KG1 (cell line): Measurements from ENCODE around the gene MAD1L1.
"Not testable (repeated sequence)": the region's sequence is repeated elsewhere in the genome, so short reads cannot be mapped to it uniquely, and the experiment has no call there.

Experiments used
- DNase-seq: peaks from one replicate; lab custom pipeline; 2025; lab: John Stamatoyannopoulos, UW

Gene MAD1L1

DNA sequence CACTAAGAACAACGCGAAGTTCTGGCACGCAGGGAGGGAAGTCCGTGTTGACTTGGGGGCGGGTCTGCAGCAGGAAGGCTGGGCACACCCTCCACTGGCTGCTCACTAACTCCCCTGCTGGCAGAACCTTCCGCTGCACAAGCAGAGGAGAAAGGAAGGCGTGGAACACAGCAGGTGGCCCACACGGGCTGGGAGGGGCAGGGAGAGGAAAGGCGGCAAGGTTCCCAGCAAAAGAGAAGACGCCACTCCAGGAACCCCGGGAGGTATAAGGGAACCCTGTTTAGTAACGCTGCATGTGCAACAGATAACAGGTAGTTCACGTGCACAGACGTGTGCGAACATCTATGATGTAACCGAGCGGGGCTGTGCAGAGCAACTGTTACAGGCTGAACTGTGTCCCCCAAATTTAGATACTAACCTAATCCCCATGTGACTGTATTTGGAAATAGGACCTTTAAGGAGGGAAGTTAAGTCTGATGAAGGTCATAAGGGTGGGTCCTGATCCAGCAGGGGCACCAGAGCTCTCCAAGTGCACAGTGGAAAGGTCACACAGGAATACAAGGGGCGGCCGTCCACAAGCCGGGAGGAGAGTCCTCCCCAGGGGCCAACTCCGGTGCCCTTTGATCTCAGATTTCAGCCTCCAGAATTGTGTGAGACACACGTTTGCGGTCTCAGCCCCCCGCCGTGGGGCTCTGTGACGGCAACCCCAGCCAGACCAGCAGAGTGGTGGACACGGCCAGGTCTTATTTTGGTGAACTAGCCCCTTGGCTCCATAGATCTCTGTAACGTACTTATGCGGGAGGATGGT is 357.1 kb downstream of the MAD1L1 start:
- not testable (repeated sequence) for DNase-seq

DNA sequence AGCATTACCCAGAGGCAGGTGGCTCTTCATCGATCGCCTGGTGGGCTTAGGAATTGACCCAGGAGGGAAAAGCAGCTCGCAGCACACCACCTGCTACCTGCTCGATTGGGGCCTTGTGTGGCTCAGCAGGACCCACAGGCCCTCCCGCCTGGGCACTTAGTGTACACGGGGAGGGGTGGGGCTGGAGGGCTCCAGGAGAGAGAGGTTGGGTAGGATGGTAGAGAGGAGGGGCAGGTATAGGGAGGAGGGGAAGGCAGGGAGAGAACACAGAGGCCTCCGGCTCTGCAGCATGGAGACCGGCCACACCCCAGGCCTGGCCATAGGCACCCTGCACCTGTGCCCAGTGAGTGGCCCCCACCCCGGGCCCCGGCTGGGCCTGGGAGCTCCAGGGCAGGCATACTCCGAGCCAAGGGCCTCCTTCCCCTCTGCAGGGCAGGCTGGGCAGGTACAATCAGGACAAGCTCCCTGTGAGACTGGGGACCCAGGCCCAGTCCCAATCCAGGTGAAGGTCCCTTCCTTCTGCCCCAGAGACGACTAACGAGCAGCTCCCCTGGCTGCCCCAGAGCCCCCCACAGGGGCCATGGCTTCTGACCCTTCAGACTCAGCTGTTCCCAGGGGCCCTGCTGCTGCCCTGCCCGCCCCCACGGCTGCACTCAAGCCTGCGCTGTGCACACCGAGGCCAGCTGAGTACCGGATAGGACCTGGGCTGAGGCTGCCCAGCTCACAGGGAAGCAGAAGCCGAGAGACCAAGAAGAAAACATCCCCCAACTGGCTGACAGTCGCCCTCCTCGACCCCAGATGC is 358.0 kb downstream of the MAD1L1 start:
- not testable (repeated sequence) for DNase-seq

DNA sequence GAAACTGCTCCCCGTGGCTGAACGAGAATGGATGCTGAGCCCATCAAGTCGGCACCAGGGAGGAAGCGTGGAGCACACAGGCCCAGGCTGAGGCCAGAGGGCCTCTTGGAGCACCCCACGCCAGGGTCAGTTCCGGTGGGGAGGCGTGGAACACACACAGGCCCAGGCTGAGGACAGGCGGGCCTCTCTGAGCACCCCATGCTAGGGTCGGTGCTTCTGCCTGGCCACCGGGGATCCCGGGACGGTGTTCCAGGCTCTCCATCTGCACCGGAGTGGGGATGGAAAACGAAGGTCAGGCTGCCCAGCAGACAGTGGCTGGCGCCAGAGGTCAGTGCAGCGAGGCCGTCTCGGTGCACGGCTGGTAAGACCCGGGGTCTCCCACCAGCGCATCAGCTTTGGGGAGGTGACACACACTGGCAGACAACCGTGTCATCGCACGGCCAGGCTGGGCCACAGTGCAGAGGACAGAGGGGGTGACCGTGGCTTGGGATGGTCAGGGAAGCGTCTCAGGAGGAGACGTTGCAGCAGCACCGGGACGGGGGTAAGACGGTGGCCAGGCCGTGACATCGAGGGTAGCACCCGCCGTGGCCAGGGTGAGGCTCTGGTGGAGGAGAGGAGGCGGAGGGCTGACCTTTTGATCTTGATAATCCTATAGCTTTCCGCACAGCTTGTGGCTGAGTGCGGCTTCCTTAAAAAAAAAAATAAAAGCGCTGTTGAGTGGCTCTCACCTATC is 358.7 kb downstream of the MAD1L1 start:
- no peak for DNase-seq

DNA sequence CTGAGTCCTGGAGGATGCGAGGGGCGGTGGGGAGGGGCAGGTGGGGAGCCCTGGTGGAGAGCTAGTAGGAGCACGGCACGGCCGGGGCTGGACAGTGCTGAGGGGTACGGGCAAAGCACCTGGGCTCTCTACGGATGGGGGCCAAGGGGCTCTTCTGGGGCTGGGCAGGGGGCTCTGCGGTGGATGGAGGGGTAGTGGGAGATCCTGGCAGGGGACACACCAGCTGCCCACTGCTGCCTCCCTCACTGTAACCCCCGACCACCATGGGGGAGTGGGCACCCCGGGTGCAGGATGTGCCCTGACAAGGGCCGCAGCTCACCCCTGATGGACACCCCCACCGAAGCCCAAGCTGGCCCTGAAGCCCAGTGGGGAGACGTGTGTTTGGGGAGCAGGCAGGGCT is 359.3 kb downstream of the MAD1L1 start:
- no peak for DNase-seq

DNA sequence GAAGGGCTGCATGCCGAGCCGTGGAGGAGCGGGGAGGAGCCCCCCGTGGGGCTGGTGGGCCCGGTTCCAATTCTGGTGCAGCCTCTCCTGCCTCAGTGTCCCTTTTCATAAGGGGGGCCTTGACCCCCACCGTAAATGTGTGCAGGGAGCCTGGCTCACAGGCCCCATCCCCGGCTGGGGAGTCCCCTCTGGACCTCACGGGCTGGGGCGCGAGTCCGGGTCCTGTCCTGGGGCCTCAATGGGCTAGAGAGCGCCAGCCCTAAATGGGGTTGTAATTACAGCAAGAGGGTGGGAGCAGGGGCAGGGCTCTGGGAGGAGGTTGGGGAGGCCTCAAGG is 359.7 kb downstream of the MAD1L1 start:
- DNase-seq = no peak

DNA sequence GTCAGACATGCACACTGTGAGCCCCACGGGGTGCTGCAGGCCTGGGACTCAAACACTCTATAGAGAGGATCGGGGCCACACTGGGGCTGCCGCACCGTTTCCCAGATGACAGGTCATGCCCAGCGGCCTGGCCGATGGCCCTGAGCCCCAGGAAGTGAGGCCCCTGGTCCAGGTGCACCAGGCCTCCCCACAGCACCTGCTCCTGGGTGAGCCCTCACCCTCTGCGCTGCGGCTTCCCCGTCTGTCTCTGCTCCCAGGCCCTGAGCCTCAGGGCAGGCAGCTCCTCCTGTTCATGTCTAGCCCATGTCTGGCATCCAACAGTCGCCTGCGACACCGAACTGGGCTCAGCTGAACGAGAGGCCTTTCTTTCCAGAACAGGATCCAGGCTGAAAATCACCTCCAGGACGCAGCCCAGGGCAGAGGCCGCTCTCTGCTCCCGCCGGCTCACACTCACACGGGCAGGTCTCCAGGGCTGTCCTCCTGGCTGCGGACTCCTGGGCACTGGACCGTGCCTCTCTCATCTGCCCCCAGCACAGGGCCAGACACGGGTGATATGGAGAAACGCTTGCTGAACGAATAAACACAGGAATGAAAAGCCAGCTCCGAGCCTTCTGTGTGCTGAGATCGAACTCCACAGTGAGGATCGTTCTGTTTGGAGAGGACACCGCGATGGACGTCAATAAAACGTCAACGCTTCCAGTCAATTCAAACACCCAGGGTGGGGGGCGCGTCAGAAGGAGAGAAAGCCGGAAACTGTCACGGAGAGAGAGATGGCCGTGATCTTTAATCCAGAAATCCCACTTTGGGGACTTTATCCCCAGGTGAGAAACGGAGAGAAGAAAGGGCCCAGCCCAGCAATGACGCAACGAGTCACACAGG is 360.3 kb downstream of the MAD1L1 start:
- DNase-seq = no peak

DNA sequence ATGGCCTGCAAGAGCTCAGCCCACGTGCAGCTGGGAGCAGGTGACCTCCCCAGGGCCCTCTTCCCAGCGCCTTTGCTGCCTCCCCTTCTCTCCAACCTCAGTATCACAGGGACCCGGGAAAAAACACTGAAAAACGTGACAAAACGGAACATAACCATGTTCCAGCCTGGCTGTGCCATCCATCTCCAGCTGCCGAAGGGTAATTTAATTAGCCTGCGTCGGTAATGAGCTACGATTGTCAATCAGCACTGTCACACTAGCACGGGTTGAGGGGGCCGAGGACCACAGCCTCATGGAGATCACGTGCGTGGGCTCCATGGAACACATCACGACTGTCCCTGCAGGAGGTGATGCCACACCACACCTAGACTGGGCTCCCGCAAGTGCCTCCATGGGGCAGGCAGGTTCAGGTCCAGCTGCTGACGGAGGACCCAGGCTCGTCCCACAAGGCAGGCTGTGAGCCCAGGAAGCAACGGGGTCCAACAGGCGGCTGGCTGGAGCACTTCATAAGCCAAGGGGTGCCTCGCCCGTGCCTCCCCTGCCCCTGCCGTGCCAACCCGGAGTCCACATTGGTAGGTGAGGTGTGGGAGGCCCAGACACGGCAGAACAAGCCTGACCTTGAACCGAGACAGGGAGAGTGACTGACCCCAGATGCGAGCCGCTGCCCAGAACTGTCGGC is 363.2 kb downstream of the MAD1L1 start:
- no peak for DNase-seq

DNA sequence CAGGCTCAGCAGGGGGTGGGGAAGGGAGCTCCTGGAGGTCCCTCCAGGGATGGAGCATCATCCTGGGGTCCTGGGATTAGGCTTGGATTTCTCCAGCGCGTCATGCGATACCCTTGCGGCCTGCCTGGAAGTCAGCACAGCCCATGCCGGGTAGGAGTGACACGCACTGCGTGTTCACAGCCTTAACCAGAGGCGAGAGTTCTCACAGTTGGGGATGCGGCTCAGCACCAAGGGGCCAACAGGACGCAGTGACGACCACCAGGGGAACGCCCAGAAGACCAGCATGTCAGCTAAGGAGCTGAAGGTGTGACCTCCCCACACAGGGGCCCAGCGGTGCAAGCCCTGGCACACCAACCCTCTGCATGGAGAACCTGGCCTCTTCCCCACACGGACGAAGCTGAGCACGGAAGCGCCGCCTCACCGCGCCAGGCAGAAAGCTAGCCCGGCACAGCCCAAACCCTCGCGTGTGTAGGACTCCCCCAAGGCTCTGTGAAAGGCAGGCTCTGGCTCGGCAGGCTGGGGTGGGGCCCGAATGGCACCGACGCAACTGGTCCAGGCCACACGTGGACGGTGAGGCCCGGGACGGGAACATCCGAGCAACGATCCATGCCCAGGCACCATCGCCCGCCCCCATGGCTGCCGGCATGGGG is 364.1 kb downstream of the MAD1L1 start:
- no peak for DNase-seq

DNA sequence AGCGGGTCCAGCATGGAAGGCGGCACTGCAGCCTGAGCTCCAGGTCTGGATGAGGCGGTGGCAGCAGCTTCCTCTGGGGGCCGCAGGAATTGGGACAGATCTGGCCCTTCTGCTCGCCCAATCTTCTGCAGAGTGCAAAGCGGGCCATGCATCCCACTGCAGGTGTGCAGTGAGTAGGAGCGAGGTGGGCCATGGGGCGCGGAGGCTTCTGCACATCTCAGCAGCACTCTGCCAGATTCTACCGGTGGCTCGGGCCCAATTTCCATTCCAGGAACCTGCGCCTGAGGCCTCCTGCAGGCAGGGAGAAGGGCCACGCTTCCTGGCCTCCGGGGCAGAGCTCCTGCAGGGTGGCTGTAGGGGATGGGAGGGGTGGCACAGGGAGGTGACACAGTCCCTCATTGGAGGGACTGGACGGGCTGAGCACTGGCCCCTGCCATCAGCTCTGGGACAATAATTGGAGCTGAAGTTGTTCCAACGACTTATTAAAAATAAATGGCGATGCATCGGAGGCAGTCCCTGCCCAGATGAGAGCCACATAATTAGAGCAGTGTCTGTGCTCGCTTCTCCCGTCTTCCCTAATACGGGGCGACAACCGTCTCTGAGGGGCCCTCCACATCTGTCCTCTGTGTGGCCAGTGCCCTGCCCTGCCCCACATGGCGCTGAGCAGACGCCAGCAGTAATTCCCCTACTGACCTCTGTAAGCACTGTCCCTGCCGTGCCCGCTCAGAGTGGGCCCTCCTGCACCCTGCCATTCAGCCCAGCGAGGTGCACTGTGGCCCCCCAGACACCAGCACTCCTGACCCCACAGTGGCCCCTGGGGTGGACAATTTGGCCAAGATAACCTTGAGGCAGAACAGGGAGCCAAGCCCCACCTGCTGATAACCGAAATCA is 365.1 kb downstream of the MAD1L1 start:
- DNase-seq = no peak

DNA sequence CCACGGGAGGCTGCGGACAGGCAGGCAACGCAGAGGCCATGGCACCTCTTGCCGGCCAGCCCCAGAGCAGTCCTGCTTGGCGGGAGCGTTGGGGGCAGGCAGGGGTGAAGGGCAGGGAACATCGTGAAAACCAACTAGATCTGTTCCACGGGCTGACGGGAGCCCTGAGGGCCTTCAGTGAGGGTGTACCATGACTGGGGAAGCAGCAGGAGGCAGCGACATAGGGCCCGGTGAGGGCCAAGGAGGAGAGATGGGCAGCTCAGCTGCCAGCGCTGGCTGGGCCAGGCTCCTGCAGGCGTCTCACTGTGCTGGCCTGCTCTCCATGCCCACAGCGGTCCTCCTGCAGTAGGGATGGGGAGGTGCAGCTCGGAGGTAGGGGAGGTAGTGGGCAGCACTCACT is 366.1 kb downstream of the MAD1L1 start:
- no peak for DNase-seq

DNA sequence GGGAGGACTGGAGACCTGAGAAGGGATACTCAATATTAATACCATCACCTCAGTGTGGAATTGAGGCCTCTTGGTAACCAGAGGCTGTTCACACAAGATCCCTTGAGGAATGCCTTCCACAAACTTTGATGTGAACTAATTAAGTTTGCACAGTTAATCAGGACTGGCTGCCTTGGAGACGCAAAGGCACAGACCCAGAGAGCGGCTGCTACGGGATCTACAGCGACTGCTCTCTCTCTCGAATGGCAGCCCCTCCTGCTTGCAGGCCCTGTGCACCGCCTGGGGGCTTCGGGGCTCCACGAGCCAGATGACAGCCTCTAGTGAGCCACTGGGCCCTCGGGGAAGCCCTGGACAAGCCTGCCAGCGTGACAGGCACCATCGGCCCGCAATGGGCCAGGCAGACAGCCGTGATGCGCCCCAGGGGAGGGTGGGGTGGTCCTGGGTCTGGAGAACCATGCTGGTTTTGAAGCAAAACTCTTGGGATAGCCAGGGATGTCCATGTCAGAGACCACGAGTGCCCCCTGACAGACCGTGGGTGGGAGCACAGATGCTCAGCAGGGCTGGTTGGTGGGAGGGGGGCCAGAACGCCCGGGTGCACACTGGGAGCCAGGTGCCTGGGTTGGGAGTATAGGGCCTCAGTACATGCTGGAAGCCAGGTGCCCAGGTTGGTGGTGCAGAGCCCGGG is 367.0 kb downstream of the MAD1L1 start:
- no peak for DNase-seq

DNA sequence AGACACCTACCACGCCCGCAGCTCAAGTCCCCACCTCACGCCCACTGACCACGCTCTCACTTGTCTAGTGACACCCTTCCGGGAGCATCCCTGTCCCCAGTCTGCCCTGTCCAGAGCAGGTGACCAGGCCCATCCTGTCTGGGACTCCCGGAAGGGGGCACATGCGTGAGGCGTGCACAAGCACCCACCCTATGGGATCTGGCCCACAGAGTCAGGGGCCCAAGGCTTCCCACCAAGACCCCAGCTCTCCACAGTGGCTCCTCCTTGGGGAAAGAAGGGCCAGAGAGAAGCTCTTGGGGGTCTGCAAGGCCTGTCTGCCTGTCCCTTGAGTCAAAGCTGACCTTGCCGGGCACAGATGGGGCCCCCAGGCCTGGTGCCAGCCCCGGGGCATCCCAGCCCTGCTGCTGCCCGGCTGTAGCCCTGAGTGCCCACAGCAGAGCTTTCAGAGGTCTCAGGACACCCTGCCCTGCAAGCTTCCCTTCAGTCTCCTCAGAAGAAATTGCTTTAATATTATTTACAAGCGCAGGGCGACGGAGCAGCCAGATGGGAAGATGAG is 367.7 kb downstream of the MAD1L1 start:
- DNase-seq = no peak

DNA sequence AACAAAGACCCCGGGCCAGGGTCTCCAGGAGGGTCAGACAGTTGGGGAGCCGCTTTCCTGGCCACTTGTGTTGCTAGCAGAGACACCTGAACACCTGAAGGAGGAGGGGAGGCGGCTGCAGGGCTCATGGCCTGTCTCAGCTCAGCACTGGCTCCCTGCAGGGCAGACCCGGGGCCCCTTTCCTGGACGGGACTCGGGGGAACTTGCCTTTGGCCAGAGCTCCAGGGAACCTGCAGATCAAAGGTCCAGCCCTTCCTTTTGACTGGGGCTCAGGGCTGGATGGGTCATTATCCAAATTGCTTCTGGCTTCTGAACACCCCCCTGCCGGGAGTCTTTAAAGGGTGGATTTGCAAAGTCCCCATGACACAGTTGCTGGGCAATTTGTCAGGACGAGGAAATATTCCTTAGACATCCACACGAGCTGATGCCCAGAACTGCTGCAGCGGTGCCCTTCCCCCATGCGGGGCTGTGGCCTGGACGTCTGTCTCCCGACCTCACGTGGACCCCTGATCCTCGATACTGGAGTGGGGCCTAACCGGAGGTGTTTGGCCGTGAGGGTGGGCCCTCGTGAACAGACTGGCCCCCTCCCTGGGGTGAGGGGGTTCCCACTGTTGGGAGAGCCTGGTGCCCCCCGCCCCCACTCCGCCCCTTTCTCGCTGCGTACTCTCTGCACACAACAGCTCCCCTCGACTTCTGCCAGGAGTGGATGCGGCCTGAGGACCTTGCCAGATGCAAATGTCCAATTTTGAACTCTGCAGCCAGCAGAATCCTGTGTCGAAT is 368.4 kb downstream of the MAD1L1 start:
- no peak for DNase-seq

DNA sequence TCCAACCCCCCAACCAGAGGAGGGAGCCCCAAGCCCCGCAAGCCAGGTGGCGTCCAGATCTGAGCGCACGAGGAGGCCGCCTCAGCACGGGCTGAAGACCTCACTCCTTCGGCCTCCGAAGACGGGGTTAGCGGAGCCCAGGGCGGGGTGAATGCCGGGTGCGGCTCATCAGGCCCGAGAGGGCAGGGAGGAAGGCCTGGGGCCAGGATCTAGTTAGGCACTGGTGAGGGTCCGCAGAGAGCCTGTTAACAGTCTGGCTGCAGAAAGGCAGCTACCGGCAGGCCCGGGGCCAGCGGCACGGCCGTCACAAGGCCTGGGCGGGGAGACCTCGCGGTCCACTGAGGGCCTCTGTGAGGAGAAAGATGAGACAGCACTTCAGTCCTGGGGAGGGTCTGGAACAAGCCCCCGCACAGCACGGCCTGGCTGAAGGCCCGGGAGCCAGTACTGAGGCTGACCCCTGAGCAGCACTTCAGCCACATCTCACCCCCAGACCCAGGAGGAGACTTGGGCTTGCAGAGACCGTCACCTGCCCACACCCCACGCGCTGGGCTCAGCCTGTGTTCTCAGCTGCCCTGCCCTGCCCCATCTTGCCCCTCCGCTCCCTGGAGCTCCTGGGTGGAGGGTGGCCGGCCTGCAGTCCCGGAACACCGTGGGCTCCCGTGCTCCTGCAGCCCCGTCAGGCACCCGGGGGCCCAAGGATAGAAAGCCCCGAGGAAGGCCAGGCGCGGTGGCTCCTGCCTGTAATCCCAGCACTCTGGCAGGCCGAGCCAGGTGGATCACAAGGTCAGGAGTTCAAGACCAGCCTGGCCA is 369.4 kb downstream of the MAD1L1 start:
- DNase-seq = no peak

DNA sequence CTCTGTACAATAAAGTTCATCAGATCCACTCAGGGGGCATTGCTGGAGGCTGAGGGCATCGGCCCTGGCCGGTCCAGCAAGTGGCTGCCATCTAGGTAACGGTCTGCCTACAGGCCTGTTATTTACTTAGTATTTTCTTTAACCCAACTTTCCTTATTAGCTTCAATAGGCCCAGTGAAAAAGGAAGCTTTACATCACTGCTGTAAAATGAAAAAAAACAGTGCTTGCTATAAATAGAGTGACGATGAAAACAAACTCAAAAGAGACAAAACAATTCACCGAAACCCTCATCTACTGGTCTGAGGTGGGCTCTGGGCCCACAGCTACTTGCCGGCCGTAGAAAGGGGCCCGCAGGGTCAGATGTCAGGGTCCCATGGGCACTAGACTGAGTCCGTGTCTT is 370.2 kb downstream of the MAD1L1 start:
- no peak for DNase-seq

DNA sequence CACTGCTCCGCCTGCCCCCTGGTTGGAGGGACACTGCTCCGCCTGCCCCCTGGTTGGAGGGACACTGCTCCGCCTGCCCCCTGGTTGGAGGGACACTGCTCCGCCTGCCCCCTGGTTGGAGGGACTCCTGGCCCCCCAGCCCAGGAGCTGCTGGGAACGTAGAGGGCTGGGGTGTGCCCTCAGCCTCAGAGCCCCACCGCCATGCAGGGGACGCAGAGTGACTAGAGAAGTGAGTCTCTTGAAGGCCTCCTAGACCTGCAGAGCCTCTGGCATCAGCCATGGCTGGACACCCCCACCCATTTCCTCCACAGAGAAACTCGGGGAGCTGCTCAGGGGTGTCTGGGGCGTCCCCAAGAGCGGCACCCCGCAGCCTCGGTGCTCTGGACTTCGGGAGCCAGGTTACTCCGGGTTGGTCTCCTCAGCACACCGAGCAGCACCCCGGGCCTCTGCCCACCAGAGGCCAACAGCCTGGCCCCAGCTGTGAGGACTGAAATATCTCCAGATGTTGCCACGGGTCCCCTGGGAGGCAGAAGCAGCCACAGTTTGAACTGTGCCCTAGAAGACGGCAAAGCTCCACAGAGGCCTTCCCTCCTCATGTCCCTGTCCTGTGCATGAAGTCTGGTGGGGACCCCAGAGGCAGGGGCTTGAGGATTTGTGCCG is 370.8 kb downstream of the MAD1L1 start:
- DNase-seq = no peak
